Loucy (cell line): ENCODE data around the gene TPMT.

Experiments used
- H2AFZ ChIP-seq: fragments of 200-600 bp; sonication (generic); 2 replicates; pipeline ENCODE4 v1.6.0; 2016; ENCODE audit warnings: antibody characterized with exemption, mild to moderate bottlenecking, low read length, moderate library complexity
- H3F3A ChIP-seq: fragments of 200-600 bp; 2 replicates; pipeline ENCODE4 v1.6.0; 2016; ENCODE audit warnings: antibody characterized with exemption, low read depth, mild to moderate bottlenecking
- H3K27me3 ChIP-seq: fragments of 200-600 bp; sonication (generic); 2 replicates; pipeline ENCODE4 v1.6.1; 2014; ENCODE audit warnings: low read length, mild to moderate bottlenecking; ENCODE audit not compliant: insufficient read depth, poor library complexity, severe bottlenecking
- H3K36me3 ChIP-seq: fragments of 200-600 bp; sonication (generic); 2 replicates; pipeline ENCODE4 v1.6.1; 2016; ENCODE audit warnings: low read length; ENCODE audit not compliant: insufficient read depth
- H3K4me1 ChIP-seq: fragments of 200-600 bp; sonication (generic); 2 replicates; pipeline ENCODE4 v1.5.1; 2014; ENCODE audit warnings: low read length, mild to moderate bottlenecking; ENCODE audit not compliant: insufficient read depth, poor library complexity, severe bottlenecking
- H3K4me2 ChIP-seq: fragments of 200-600 bp; sonication (generic); 2 replicates; pipeline ENCODE4 v1.6.0; 2014; ENCODE audit warnings: antibody characterized with exemption, low read length, low read depth, mild to moderate bottlenecking; ENCODE audit not compliant: poor library complexity, severe bottlenecking
- H3K4me3 ChIP-seq: fragments of 200-600 bp; sonication (generic); 2 replicates; pipeline ENCODE4 v1.5.1; 2014; ENCODE audit warnings: low read length, mild to moderate bottlenecking, mixed read lengths; ENCODE audit not compliant: poor library complexity, severe bottlenecking
- H3K79me2 ChIP-seq: fragments of 200-600 bp; sonication (generic); 2 replicates; pipeline ENCODE4 v1.6.1; 2014; ENCODE audit warnings: low read length; ENCODE audit not compliant: insufficient read depth
- H3K9ac ChIP-seq: fragments of 200-600 bp; sonication (generic); 2 replicates; pipeline ENCODE4 v1.6.0; 2014; ENCODE audit warnings: mild to moderate bottlenecking, low read depth, low read length, moderate library complexity; ENCODE audit not compliant: poor library complexity, severe bottlenecking
- H3K9me2 ChIP-seq: fragments of 200-600 bp; sonication (generic); replicated peaks from 2 replicates; pipeline ENCODE4 v1.6.1; 2016; ENCODE audit warnings: low read depth, low read length, mixed read lengths
- H3K9me3 ChIP-seq: fragments of 200-600 bp; sonication (generic); 2 replicates; pipeline ENCODE4 v1.6.1; 2014; ENCODE audit warnings: mild to moderate bottlenecking, antibody characterized with exemption, low read length, low read depth; ENCODE audit not compliant: insufficient read depth
- H4K20me1 ChIP-seq: fragments of 200-600 bp; sonication (generic); 2 replicates; pipeline ENCODE4 v1.6.0; 2014; ENCODE audit warnings: antibody characterized with exemption, low read length, mild to moderate bottlenecking; ENCODE audit not compliant: insufficient read depth, poor library complexity, severe bottlenecking
- CTCF ChIP-seq: fragments of 200-600 bp; sonication (generic); conservative IDR thresholded peaks from 2 replicates; pipeline ENCODE4 v1.5.1; 2014; ENCODE audit warnings: mild to moderate bottlenecking, antibody characterized with exemption, low read length
- EZH2phosphoT487 ChIP-seq: fragments of 200-600 bp; IDR thresholded peaks from 2 replicates; pipeline ENCODE4 v1.6.1; 2018; ENCODE audit warnings: antibody characterized with exemption, mild to moderate bottlenecking, moderate library complexity, borderline replicate concordance

Gene TPMT

GRCh38 chr6:18138906-18139305, 16.0 kb downstream of the TPMT start:
- no peaks in the 10 kb centered on the region for H3K9me2 ChIP-seq
- H3F3A ChIP-seq, result no peaks in the 10 kb centered on the region
- H4K20me1 ChIP-seq, result no peaks in the 10 kb centered on the region
- no peaks in the 10 kb centered on the region for H3K4me1 ChIP-seq
- no peaks in the 10 kb centered on the region for H3K79me2 ChIP-seq
- no peak overlapping the region for H3K4me2 ChIP-seq
- TF ChIP-seq EZH2phosphoT487 (no peak), CTCF (0 out of 2 replicates have a peak, but pooled peaks have one; percentile 14)
- no peak overlapping the region for H3K9ac ChIP-seq
- no peaks in the 10 kb centered on the region for H3K27me3 ChIP-seq
- H2AFZ ChIP-seq, result no peak overlapping the region
- H3K4me3 ChIP-seq, result no peak overlapping the region
- no peaks in the 10 kb centered on the region for H3K9me3 ChIP-seq
- H3K36me3 ChIP-seq, result peaks cover 4% of the 10 kb centered on the region; the same call in 1 of the 2 replicates

- H3K4me2 ChIP-seq, result no peak overlapping the region
- H3K4me3 ChIP-seq, result no peak overlapping the region
- no peak for TF ChIP-seq EZH2phosphoT487
- TF ChIP-seq CTCF, result no peak
- H3K36me3 ChIP-seq, result peaks cover 4% of the 10 kb centered on the region; the same call in 1 of the 2 replicates
- no peaks in the 10 kb centered on the region for H3K79me2 ChIP-seq
- H3K9ac ChIP-seq, result no peak overlapping the region
- H3K9me2 ChIP-seq, result no peaks in the 10 kb centered on the region
- no peak overlapping the region for H2AFZ ChIP-seq
- no peaks in the 10 kb centered on the region for H3K27me3 ChIP-seq
- H3F3A ChIP-seq, result no peaks in the 10 kb centered on the region
- H3K9me3 ChIP-seq, result no peaks in the 10 kb centered on the region
- H4K20me1 ChIP-seq, result no peaks in the 10 kb centered on the region
- H3K4me1 ChIP-seq, result no peaks in the 10 kb centered on the region
Measured at GRCh38 chr6:18136260-18136659, 18.6 kb downstream of the TPMT start.

GRCh38 chr6:18135171-18135570, 19.7 kb downstream of the TPMT start:
- Histone ChIP-seq H3K9me2 (no peaks in the 10 kb centered on the region), H3K4me1 (no peaks in the 10 kb centered on the region), H3K4me3 (no peak overlapping the region), H3K9ac (no peak overlapping the region), H3K27me3 (no peaks in the 10 kb centered on the region), H2AFZ (no peak overlapping the region), H3K79me2 (no peaks in the 10 kb centered on the region), H3F3A (no peaks in the 10 kb centered on the region), H4K20me1 (no peaks in the 10 kb centered on the region), H3K36me3 (peaks cover 4% of the 10 kb centered on the region; the same call in 1 of the 2 replicates), H3K4me2 (no peak overlapping the region), H3K9me3 (no peaks in the 10 kb centered on the region)
- TF ChIP-seq EZH2phosphoT487, result no peak
- no peak for TF ChIP-seq CTCF
